B cell (primary cell): ENCODE measurements around the gene TMA7. TPM values are rescaled to one million over a fixed set of nuclear protein-coding genes. Genes with fewer than 3 reads are reported as not detected.

Source experiments
- ATAC-seq: fragments of 200-7000 bp; cut with Tn5 transposase; one replicate; pipeline ENCODE4 v1.10.0; 2021; ENCODE audit warnings: low read depth, mild to moderate bottlenecking, moderate number of reproducible peaks, moderate library complexity
- CTCF ChIA-PET: fragments of 350-600 bp; sonication (Branson Sonifier 250); formaldehyde crosslinking; loops from one replicate; lab custom pipeline; 2021; ENCODE audit warnings: antibody characterized with exemption, inconsistent platforms; lab: Charles Lee
- POLR2A ChIA-PET: fragments of 350-600 bp; sonication (Branson Sonifier 250); formaldehyde crosslinking; loops from one replicate; lab custom pipeline; 2021; ENCODE audit warnings: antibody characterized with exemption; lab: Charles Lee
- DNase-seq: peaks from one replicate; pipeline ENCODE4 v3.0.0; 2013
- H2AFZ ChIP-seq: 2 replicates; pipeline ENCODE4 v1.6.1; 2012; ENCODE audit warnings: mild to moderate bottlenecking, low read depth, low read length; ENCODE audit not compliant: insufficient read depth, poor library complexity, severe bottlenecking
- H3K27ac ChIP-seq, 2 donors: 1 replicate in 1 of 2; 2 replicates in 1 of 2; pipeline ENCODE4 v1.5.1; 2012 to 2013; ENCODE audit warnings: low read length in 2 of 2, mild to moderate bottlenecking in 2 of 2, moderate library complexity in 1 of 2
- H3K27me3 ChIP-seq, 4 experiments: fragments of 200-600 bp in 1 of 4; sonication (generic) in 1 of 4; replicated peaks in 1 of 4; 1 replicate in 2 of 4; 2 replicates in 2 of 4; pipeline versions ENCODE4 v1.6.1 to v1.7.0; 2013 to 2016; ENCODE audit warnings: low read length in 3 of 4, mild to moderate bottlenecking in 2 of 4, mixed read lengths in 1 of 4, moderate library complexity in 1 of 4; ENCODE audit not compliant: insufficient read depth in 4 of 4, control insufficient read depth in 3 of 4; ENCODE audit errors: control extremely low read depth in 1 of 4
- H3K36me3 ChIP-seq, 2 experiments: replicated peaks in 1 of 2; 1 replicate in 1 of 2; 2 replicates in 1 of 2; pipeline versions ENCODE4 v1.6.1 to v1.7.1; 2013; ENCODE audit warnings: low read length in 1 of 2; ENCODE audit not compliant: insufficient read depth in 2 of 2, control insufficient read depth in 1 of 2; ENCODE audit errors: control extremely low read depth in 1 of 2, extremely low read depth in 1 of 2
- H3K4me1 ChIP-seq, 2 donors: fragments of 200-600 bp in 1 of 2; sonication (generic) in 1 of 2; 1 replicate in 1 of 2; 2 replicates in 1 of 2; pipeline versions ENCODE4 v1.5.1 to v1.6.1; 2013 to 2017; ENCODE audit warnings: low read length in 2 of 2; ENCODE audit not compliant: control insufficient read depth in 2 of 2, insufficient read depth in 2 of 2
- H3K4me2 ChIP-seq: replicated peaks from 2 replicates; pipeline ENCODE3; 2012; ENCODE audit warnings: mild to moderate bottlenecking, low read depth, low read length; ENCODE audit not compliant: poor library complexity, severe bottlenecking
- H3K4me3 ChIP-seq, 5 experiments: fragments of 200-600 bp in 1 of 5; sonication (generic) in 1 of 5; 1 replicate in 3 of 5; 2 replicates in 2 of 5; pipeline versions ENCODE4 v1.5.1 to v1.7.0; 2011 to 2016; ENCODE audit warnings: low read length in 4 of 5, mild to moderate bottlenecking in 4 of 5, low read depth in 2 of 5, control low read depth in 1 of 5, moderate library complexity in 1 of 5; ENCODE audit not compliant: insufficient read depth in 1 of 5; ENCODE audit errors: control extremely low read depth in 1 of 5, extremely low read depth in 1 of 5
- H3K79me2 ChIP-seq: fragments of 200-600 bp; sonication (generic); one replicate; pipeline ENCODE4 v1.6.0; 2016; ENCODE audit warnings: low read length; ENCODE audit not compliant: control insufficient read depth, insufficient read depth
- H3K9ac ChIP-seq: fragments of 200-600 bp; sonication (generic); 2 replicates; pipeline ENCODE4 v1.6.1; 2017; ENCODE audit warnings: mild to moderate bottlenecking, low read length, moderate library complexity
- H3K9me3 ChIP-seq, 3 donors: one replicate each; pipeline versions ENCODE4 v1.6.1 to v1.7.1; 2013; ENCODE audit warnings: low read length in 2 of 3; ENCODE audit not compliant: control insufficient read depth in 2 of 3, insufficient read depth in 1 of 3; ENCODE audit errors: control extremely low read depth in 1 of 3
- H4K20me1 ChIP-seq: 2 replicates; pipeline ENCODE4 v1.6.0; 2012; ENCODE audit warnings: mild to moderate bottlenecking, low read length; ENCODE audit not compliant: insufficient read depth, control insufficient read depth, poor library complexity, severe bottlenecking
- H3K27ac Mint-ChIP-seq: one replicate; pipeline ENCODE4 v1.8.0; 2021; ENCODE audit warnings: mixed read lengths
- H3K27me3 Mint-ChIP-seq: one replicate; pipeline ENCODE4 v1.8.0; 2021; ENCODE audit warnings: mixed read lengths
- H3K4me1 Mint-ChIP-seq: one replicate; pipeline ENCODE4 v1.8.0; 2021; ENCODE audit warnings: mixed read lengths
- H3K4me3 Mint-ChIP-seq: one replicate; pipeline ENCODE4 v1.8.0; 2021; ENCODE audit warnings: mixed read lengths
- H3K9me3 Mint-ChIP-seq: one replicate; pipeline ENCODE4 v1.8.0; 2022; ENCODE audit warnings: mixed read lengths; ENCODE audit not compliant: insufficient read depth
- CTCF ChIP-seq: fragments of 200-600 bp; IDR thresholded peaks from one replicate; pipeline ENCODE4 v1.8.0; 2022; ENCODE audit warnings: antibody characterized with exemption, mild to moderate bottlenecking
- EZH2 ChIP-seq: IDR thresholded peaks from 2 replicates; pipeline ENCODE4 v1.6.1; 2012; ENCODE audit warnings: borderline replicate concordance, low read depth, mild to moderate bottlenecking, moderate library complexity, low read length; ENCODE audit not compliant: insufficient read depth, poor library complexity, severe bottlenecking
- WGBS: methylation state at CpG from one replicate; pipeline ENCODE4 v1.1.5; 2013; ENCODE audit warnings: missing lambda C conversion rate; ENCODE audit not compliant: insufficient coverage; 5-methylcytosine and 5-hydroxymethylcytosine counted together
- intact Hi-C: fragments of 100-400 bp; cut with micrococcal nuclease; formaldehyde crosslinking; loops from one replicate; pipeline ENCODE4 v1.10.0; 2022
- polyA plus RNA-seq: library from polyadenylated mRNA; depleted of rRNA; stranded (reverse); fragments of >200 nt; gene quantifications from 2 replicates; pipeline ENCODE4 v1.2.3, GENCODE V29; 2012
- total RNA-seq, 2 donors: library from RNA; stranded (reverse); fragments of 120-200 nt in 1 of 2; gene quantifications; 1 replicate in 1 of 2; 2 replicates in 1 of 2; pipeline versions ENCODE4 v1.2.3 to v1.2.4, GENCODE V29; 2013 to 2022

The TMA7 gene
- total and polyA plus RNA-seq, 2 donors (not counting 1 experiment from before 2014, with no cell fraction given), result 169 to 194 TPM

GRCh38 chr3:48437812-48438211 lies 2.2 kb upstream of the TMA7 start:
- no peaks in the 10 kb centered on the region for H3K27me3 ChIP-seq
- no peak for ATAC-seq
- H3K36me3 ChIP-seq, result peaks cover 0 to 25% of the 10 kb centered on the region in 2 experiments
- no peak for DNase-seq
- intact Hi-C loops, result no loop called here
- peaks cover 35% of the 10 kb centered on the region for H3K4me1 Mint-ChIP-seq
- no peak for TF ChIP-seq CTCF
- TF ChIP-seq EZH2, result no peak
- ChIA-PET CTCF (interaction anchor here (2.4 to 13.4 kb wide), 5 partner anchors 36 to 244 kb away, joined by 14 to 330 read pairs (median 51); no protein-coding TSS in a partner anchor), POLR2A (no interaction called here)
- no peaks in the 10 kb centered on the region for H3K9me3 Mint-ChIP-seq
- H3K27ac Mint-ChIP-seq, result no peak overlapping the region
- peak overlapping the region in 1 of 2 donors; percentile 9 for H3K27ac ChIP-seq
- H3K27me3 Mint-ChIP-seq, result no peaks in the 10 kb centered on the region
- H3K4me2 ChIP-seq, result no peak overlapping the region
- no peak overlapping the region for H2AFZ ChIP-seq
- peaks cover 19 to 27% of the 10 kb centered on the region in 2 donors for H3K4me1 ChIP-seq
- no peak overlapping the region for H3K9ac ChIP-seq
- H3K9me3 ChIP-seq, result no peaks in the 10 kb centered on the region
- peaks cover 4% of the 10 kb centered on the region for H4K20me1 ChIP-seq
- H3K4me3 ChIP-seq, result no peak overlapping the region
- H3K79me2 ChIP-seq, result peaks cover 51% of the 10 kb centered on the region
- 0% methylated on average over 1 of the region's 4 CpGs for WGBS
- H3K4me3 Mint-ChIP-seq, result no peak overlapping the region

GRCh38 chr3:48440590-48440958 lies 517 bp downstream of the TMA7 start:
- no peak for TF ChIP-seq CTCF
- TF ChIP-seq EZH2, result no peak
- no peaks in the 10 kb centered on the region for H3K27me3 Mint-ChIP-seq
- Histone ChIP-seq H3K4me1 (peaks cover 19 to 30% of the 10 kb centered on the region in 2 donors), H3K9ac (peak overlapping the region; percentile 90), H3K4me3 (peak overlapping the region; percentile 83 to 94 (median 91)), H3K79me2 (peaks cover 49% of the 10 kb centered on the region), H4K20me1 (peaks cover 12% of the 10 kb centered on the region), H3K27ac (peak overlapping the region; percentile 85), H3K36me3 (peaks cover 0 to 30% of the 10 kb centered on the region in 2 experiments), H2AFZ (peak overlapping the region; percentile 90), H3K27me3 (no peaks in the 10 kb centered on the region), H3K4me2 (peak overlapping the region; percentile 89), H3K9me3 (no peaks in the 10 kb centered on the region)
- H3K27ac Mint-ChIP-seq, result peak overlapping the region; percentile 92
- H3K9me3 Mint-ChIP-seq, result no peaks in the 10 kb centered on the region
- no peak for ATAC-seq
- peaks cover 37% of the 10 kb centered on the region for H3K4me1 Mint-ChIP-seq
- CTCF ChIA-PET, result interaction anchor here (0.6 to 13.4 kb wide), 9 partner anchors 12 to 678 kb away, joined by 3 to 330 read pairs (median 7); partner anchors contain the start of gene NME6
- DNase-seq, result no peak
- POLR2A ChIA-PET, result interaction anchor here (0.6 to 1.9 kb wide), 6 partner anchors 14 to 1249 kb away, joined by 3 to 22 read pairs (median 4); partner anchors contain the start of gene ZNF589
- under 1% methylated on average over 18 of the region's 21 CpGs for WGBS
- peak overlapping the region; percentile 97 for H3K4me3 Mint-ChIP-seq
- intact Hi-C loops, result loop anchor here (1.0 to 10.0 kb wide), 4 partner anchors 33 to 253 kb away; partner anchors contain the start of genes CDC25A and NME6
